ENCODE measurements around the gene SESTD1. TPM values are rescaled to one million over a fixed set of nuclear protein-coding genes. Genes with fewer than 3 reads are reported as not detected.
A peak's percentile ranks its signal among the peaks of the same experiment; 100 is the strongest.

Gene SESTD1
- total and polyA plus RNA-seq, 2 of the 13 experiments (the other 11 are each of a cell fraction or from before 2014, with no cell fraction given), result 74.4 to 101 TPM

DNA sequence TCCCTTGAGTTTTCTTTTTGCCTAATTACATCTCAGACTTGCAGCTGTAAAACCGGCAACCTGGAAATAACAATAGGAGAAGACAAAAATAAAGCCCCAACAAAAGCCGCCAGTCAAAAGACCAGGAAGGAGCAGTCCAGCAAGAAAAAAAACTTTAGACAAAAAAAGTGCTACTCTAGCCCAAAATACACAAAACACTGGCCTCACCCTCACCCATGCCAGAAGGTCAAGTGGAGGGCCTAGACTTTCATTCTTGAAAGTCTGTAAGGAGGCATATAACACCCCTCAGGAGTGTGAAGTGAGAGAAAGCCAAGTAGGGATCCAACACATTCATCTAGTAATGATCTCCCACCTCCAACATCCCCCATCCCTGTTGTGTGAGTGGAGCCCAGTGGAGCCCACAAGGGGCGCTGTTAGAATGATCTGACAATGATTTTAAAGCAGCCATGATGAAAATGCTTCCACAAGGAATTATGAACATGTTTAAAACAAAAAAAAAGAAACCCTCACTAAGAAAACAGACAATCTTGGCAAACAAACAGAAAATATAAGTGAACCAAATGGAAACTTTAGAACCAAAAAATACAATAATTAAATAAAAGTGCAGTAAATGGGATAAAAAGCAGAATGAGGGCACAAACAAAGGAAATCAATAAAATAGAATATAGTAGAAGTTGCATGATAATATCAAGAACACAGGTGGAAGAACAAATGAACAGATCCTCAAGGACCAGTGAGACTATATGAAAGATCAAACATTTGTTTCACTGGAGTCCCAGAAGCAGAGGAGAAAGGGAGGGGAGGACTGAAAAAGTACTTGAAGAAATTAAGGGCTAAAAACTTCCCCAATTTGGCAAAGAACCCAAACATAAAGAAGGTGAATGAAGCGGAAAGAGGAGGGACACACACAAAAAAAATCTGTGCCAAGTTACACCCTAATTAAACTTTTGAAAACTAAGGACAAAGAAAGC lies 23.9 kb downstream of the SESTD1 start (continued):
- TF ChIP-seq YY1 (IDR thresholded peaks at IDR 0.05; ENCODE audit: insufficient read depth, insufficient replicate concordance, low read depth, low read length) (peak; percentile 58), EHMT2 (IDR thresholded peaks at IDR 0.05; ENCODE audit: borderline replicate concordance, low read depth, low read length) (peak; percentile 57; the same call in 1 of the 2 replicates), ZNF644 (CRISPR knock-in tag; IDR thresholded peaks at IDR 0.05; ENCODE audit: low read depth) (peak; percentile 66; the same call in 1 of the 2 replicates), ZBTB20 (CRISPR knock-in tag; IDR thresholded peaks at IDR 0.05; ENCODE audit: borderline replicate concordance, low read depth) (0 out of 2 replicates have a peak, but pooled peaks have one; percentile 17), ZIK1 (CRISPR knock-in tag; IDR thresholded peaks at IDR 0.05; ENCODE audit: borderline replicate concordance, low read depth) (no peak), ZNF34 (CRISPR knock-in tag; IDR thresholded peaks at IDR 0.05; ENCODE audit: borderline replicate concordance) (no peak), RAD51 (IDR thresholded peaks at IDR 0.05; ENCODE audit: borderline replicate concordance) (no peak), FOSL2 (CRISPR knock-in tag; IDR thresholded peaks at IDR 0.05) (0 out of 2 replicates have a peak, but pooled peaks have one; percentile 13), GATAD1 (CRISPR knock-in tag; IDR thresholded peaks at IDR 0.05) (no peak), ZNF567 (CRISPR knock-in tag; IDR thresholded peaks at IDR 0.05; ENCODE audit: borderline replicate concordance) (no peak), SOX13 (IDR thresholded peaks at IDR 0.05) (no peak), SOX13 (CRISPR knock-in tag; conservative IDR thresholded peaks at IDR 0.05 in 1 of 2, IDR thresholded peaks at IDR 0.05 in 1 of 2) (0 out of 4 replicates have a peak, but pooled peaks of 1 of the 2 experiments have one; percentile 7)
- TF ChIP-seq, protein P1, sequence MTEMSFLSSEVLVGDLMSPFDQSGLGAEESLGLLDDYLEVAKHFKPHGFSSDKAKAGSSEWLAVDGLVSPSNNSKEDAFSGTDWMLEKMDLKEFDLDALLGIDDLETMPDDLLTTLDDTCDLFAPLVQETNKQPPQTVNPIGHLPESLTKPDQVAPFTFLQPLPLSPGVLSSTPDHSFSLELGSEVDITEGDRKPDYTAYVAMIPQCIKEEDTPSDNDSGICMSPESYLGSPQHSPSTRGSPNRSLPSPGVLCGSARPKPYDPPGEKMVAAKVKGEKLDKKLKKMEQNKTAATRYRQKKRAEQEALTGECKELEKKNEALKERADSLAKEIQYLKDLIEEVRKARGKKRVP (CRISPR knock-in tag; IDR thresholded peaks at IDR 0.05), result no peak
- TF ChIP-seq, protein P2, sequence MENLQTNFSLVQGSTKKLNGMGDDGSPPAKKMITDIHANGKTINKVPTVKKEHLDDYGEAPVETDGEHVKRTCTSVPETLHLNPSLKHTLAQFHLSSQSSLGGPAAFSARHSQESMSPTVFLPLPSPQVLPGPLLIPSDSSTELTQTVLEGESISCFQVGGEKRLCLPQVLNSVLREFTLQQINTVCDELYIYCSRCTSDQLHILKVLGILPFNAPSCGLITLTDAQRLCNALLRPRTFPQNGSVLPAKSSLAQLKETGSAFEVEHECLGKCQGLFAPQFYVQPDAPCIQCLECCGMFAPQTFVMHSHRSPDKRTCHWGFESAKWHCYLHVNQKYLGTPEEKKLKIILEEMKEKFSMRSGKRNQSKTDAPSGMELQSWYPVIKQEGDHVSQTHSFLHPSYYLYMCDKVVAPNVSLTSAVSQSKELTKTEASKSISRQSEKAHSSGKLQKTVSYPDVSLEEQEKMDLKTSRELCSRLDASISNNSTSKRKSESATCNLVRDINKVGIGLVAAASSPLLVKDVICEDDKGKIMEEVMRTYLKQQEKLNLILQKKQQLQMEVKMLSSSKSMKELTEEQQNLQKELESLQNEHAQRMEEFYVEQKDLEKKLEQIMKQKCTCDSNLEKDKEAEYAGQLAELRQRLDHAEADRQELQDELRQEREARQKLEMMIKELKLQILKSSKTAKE (CRISPR knock-in tag; IDR thresholded peaks at IDR 0.05; ENCODE audit: borderline replicate concordance), result no peak
- TF ChIP-seq, protein P3, sequence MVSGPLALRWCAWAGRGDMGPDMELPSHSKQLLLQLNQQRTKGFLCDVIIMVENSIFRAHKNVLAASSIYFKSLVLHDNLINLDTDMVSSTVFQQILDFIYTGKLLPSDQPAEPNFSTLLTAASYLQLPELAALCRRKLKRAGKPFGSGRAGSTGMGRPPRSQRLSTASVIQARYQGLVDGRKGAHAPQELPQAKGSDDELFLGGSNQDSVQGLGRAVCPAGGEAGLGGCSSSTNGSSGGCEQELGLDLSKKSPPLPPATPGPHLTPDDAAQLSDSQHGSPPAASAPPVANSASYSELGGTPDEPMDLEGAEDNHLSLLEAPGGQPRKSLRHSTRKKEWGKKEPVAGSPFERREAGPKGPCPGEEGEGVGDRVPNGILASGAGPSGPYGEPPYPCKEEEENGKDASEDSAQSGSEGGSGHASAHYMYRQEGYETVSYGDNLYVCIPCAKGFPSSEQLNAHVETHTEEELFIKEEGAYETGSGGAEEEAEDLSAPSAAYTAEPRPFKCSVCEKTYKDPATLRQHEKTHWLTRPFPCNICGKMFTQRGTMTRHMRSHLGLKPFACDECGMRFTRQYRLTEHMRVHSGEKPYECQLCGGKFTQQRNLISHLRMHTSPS (CRISPR knock-in tag; IDR thresholded peaks at IDR 0.05; ENCODE audit: low read depth), result no peak
- TF ChIP-seq, protein P4, sequence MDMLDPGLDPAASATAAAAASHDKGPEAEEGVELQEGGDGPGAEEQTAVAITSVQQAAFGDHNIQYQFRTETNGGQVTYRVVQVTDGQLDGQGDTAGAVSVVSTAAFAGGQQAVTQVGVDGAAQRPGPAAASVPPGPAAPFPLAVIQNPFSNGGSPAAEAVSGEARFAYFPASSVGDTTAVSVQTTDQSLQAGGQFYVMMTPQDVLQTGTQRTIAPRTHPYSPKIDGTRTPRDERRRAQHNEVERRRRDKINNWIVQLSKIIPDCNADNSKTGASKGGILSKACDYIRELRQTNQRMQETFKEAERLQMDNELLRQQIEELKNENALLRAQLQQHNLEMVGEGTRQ (IDR thresholded peaks at IDR 0.05; ENCODE audit: low read depth, low read length), result no peak
- TF ChIP-seq, protein P4 (CRISPR knock-in tag; IDR thresholded peaks at IDR 0.05; ENCODE audit: borderline replicate concordance), result no peak
- TF ChIP-seq, protein P5, sequence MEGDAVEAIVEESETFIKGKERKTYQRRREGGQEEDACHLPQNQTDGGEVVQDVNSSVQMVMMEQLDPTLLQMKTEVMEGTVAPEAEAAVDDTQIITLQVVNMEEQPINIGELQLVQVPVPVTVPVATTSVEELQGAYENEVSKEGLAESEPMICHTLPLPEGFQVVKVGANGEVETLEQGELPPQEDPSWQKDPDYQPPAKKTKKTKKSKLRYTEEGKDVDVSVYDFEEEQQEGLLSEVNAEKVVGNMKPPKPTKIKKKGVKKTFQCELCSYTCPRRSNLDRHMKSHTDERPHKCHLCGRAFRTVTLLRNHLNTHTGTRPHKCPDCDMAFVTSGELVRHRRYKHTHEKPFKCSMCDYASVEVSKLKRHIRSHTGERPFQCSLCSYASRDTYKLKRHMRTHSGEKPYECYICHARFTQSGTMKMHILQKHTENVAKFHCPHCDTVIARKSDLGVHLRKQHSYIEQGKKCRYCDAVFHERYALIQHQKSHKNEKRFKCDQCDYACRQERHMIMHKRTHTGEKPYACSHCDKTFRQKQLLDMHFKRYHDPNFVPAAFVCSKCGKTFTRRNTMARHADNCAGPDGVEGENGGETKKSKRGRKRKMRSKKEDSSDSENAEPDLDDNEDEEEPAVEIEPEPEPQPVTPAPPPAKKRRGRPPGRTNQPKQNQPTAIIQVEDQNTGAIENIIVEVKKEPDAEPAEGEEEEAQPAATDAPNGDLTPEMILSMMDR (CRISPR knock-in tag; IDR thresholded peaks at IDR 0.05), result peak; percentile 41

Data from HepG2 (cell line).